Neuronal stem cell (in vitro differentiated cells): Measurements from ENCODE around the gene SLC9A9.
"Not testable (repeated sequence)": the region's sequence is repeated elsewhere in the genome, so short reads cannot be mapped to it uniquely, and the experiment has no call there.

ENCODE experiments used
- DNase-seq: peaks from one replicate; pipeline ENCODE4 v3.0.0-alpha.2; 2013; ENCODE audit warnings: low spot score
- H2AFZ ChIP-seq: one replicate; pipeline ENCODE4 v1.6.1; 2013; ENCODE audit warnings: mild to moderate bottlenecking, low read length, inconsistent platforms
- H2AK5ac ChIP-seq: 2 replicates; pipeline ENCODE4 v1.6.1; 2013; ENCODE audit warnings: low read depth, mild to moderate bottlenecking, inconsistent platforms, low read length, moderate library complexity, mixed read lengths
- H2BK120ac ChIP-seq: 2 replicates; pipeline ENCODE4 v1.6.1; 2013; ENCODE audit warnings: low read depth, mild to moderate bottlenecking, inconsistent platforms, low read length, moderate library complexity, mixed read lengths
- H2BK12ac ChIP-seq: one replicate; pipeline ENCODE4 v1.6.1; 2013; ENCODE audit warnings: low read length, inconsistent platforms
- H2BK15ac ChIP-seq: 2 replicates; pipeline ENCODE4 v1.6.1; 2013; ENCODE audit warnings: mild to moderate bottlenecking, low read length, inconsistent platforms, mixed read lengths
- H2BK5ac ChIP-seq: one replicate; pipeline ENCODE4 v1.6.1; 2013; ENCODE audit warnings: inconsistent platforms, mild to moderate bottlenecking, low read length, moderate library complexity
- H3K14ac ChIP-seq: one replicate; pipeline ENCODE4 v1.6.1; 2013; ENCODE audit warnings: low read length, inconsistent platforms
- H3K18ac ChIP-seq: 2 replicates; pipeline ENCODE4 v1.6.1; 2013; ENCODE audit warnings: low read length, inconsistent platforms
- H3K23ac ChIP-seq: 2 replicates; pipeline ENCODE4 v1.6.1; 2013; ENCODE audit warnings: low read depth, mild to moderate bottlenecking, mixed read lengths, low read length, inconsistent platforms; ENCODE audit not compliant: poor library complexity
- H3K27ac ChIP-seq: replicated peaks from 3 replicates; pipeline ENCODE4 v1.5.1; 2013; ENCODE audit warnings: low read length, inconsistent platforms
- H3K27me3 ChIP-seq, 3 experiments: 2 replicates each; pipeline ENCODE4 v1.6.1; 2013; ENCODE audit warnings: low read length in 3 of 3, mild to moderate bottlenecking in 2 of 3, inconsistent platforms in 1 of 3, low read depth in 1 of 3, mixed read lengths in 1 of 3, moderate library complexity in 1 of 3; ENCODE audit not compliant: control insufficient read depth in 3 of 3, insufficient read depth in 3 of 3
- H3K36me3 ChIP-seq, 2 donors: replicated peaks in 1 of 2; 2 replicates each; pipeline ENCODE4 v1.6.1; 2013; ENCODE audit warnings: low read length in 2 of 2; ENCODE audit not compliant: control insufficient read depth in 2 of 2, insufficient read depth in 2 of 2
- H3K4ac ChIP-seq: 2 replicates; pipeline ENCODE4 v1.6.1; 2013; ENCODE audit warnings: inconsistent platforms, mild to moderate bottlenecking, low read length, moderate library complexity
- H3K4me1 ChIP-seq, 2 donors: 1 replicate in 1 of 2; 2 replicates in 1 of 2; pipeline ENCODE4 v1.6.1; 2013; ENCODE audit warnings: low read length in 2 of 2, low read depth in 1 of 2; ENCODE audit not compliant: control insufficient read depth in 2 of 2, insufficient read depth in 1 of 2
- H3K4me2 ChIP-seq: one replicate; pipeline ENCODE4 v1.6.1; 2013; ENCODE audit warnings: mild to moderate bottlenecking, low read length, inconsistent platforms; ENCODE audit not compliant: insufficient read depth, poor library complexity, severe bottlenecking
- H3K4me3 ChIP-seq, 2 donors: 2 replicates each; pipeline ENCODE4 v1.5.1; 2013; ENCODE audit warnings: low read length in 2 of 2, mild to moderate bottlenecking in 2 of 2, inconsistent platforms in 1 of 2, moderate library complexity in 1 of 2
- H3K79me1 ChIP-seq: one replicate; pipeline ENCODE4 v1.6.1; 2013; ENCODE audit warnings: low read depth, mild to moderate bottlenecking, inconsistent platforms, low read length, moderate library complexity
- H3K9ac ChIP-seq: one replicate; pipeline ENCODE4 v1.6.1; 2013; ENCODE audit warnings: mild to moderate bottlenecking, low read depth, low read length, inconsistent platforms; ENCODE audit not compliant: poor library complexity
- H3K9me3 ChIP-seq, 2 donors: replicated peaks in 1 of 2; 2 replicates each; pipeline versions ENCODE3 to v1.6.1; 2013; ENCODE audit warnings: low read length in 2 of 2, mild to moderate bottlenecking in 2 of 2, inconsistent platforms in 1 of 2, low read depth in 1 of 2, mixed read lengths in 1 of 2, moderate library complexity in 1 of 2; ENCODE audit not compliant: control insufficient read depth in 2 of 2, insufficient read depth in 1 of 2
- H4K8ac ChIP-seq: one replicate; pipeline ENCODE4 v1.6.1; 2013; ENCODE audit warnings: low read depth, mild to moderate bottlenecking, inconsistent platforms, low read length, moderate library complexity
- H4K91ac ChIP-seq: one replicate; pipeline ENCODE4 v1.6.1; 2013; ENCODE audit warnings: low read length, low read depth, mild to moderate bottlenecking, inconsistent platforms; ENCODE audit not compliant: poor library complexity
- WGBS, 2 donors: extraction: QIAGEN DNeasy Blood & Tissue Kit; methylation state at CpG; one replicate each; pipeline ENCODE4 v1.1.7; 2013; ENCODE audit warnings: missing lambda C conversion rate in 2 of 2, mixed read lengths in 1 of 2; ENCODE audit not compliant: insufficient read length in 2 of 2, insufficient replicate concordance in 1 of 2; ENCODE audit errors: extremely low coverage in 2 of 2; 5-methylcytosine and 5-hydroxymethylcytosine counted together

SLC9A9 gene

GRCh38 chr3:143809121-143809621 is 39.1 kb downstream of the SLC9A9 start:
- Histone ChIP-seq H3K4ac (no peak overlapping the region), H3K36me3 (no peaks in the 10 kb centered on the region), H2BK15ac (no peak overlapping the region), H3K9ac (no peak overlapping the region), H4K91ac (no peak overlapping the region), H4K8ac (no peak overlapping the region), H3K14ac (no peak overlapping the region), H2AFZ (peak overlapping the region; percentile 29), H3K79me1 (no peaks in the 10 kb centered on the region), H3K4me1 (no peaks in the 10 kb centered on the region), H3K27me3 (no peaks in the 10 kb centered on the region), H2BK5ac (no peak overlapping the region), H2AK5ac (no peak overlapping the region), H3K27ac (no peak overlapping the region), H3K4me3 (no peak overlapping the region), H2BK12ac (no peak overlapping the region), H3K23ac (no peak overlapping the region), H2BK120ac (no peak overlapping the region), H3K18ac (no peak overlapping the region), H3K4me2 (no peak overlapping the region), H3K9me3 (no peaks in the 10 kb centered on the region)
- DNase-seq: no peak
- no CpG with 5 or more reads among the region's 3 CpGs for WGBS, 2 donors

- no peaks in the 10 kb centered on the region for H3K4me1 ChIP-seq
- H4K91ac ChIP-seq: no peak overlapping the region
- H3K18ac ChIP-seq: no peak overlapping the region
- H3K14ac ChIP-seq: no peak overlapping the region
- DNase-seq: no peak
- no peak overlapping the region for H3K27ac ChIP-seq
- no peak overlapping the region for H2BK12ac ChIP-seq
- no peaks in the 10 kb centered on the region for H3K79me1 ChIP-seq
- no peak overlapping the region for H3K4ac ChIP-seq
- no peak overlapping the region for H3K9ac ChIP-seq
- H3K27me3 ChIP-seq: no peaks in the 10 kb centered on the region
- H3K4me2 ChIP-seq: no peak overlapping the region
- H2BK15ac ChIP-seq: no peak overlapping the region
- H3K4me3 ChIP-seq: no peak overlapping the region
- no CpG with 5 or more reads among the region's 2 CpGs for WGBS, 2 donors
- no peaks in the 10 kb centered on the region for H3K9me3 ChIP-seq
- no peak overlapping the region for H2AFZ ChIP-seq
- H4K8ac ChIP-seq: no peak overlapping the region
- H3K23ac ChIP-seq: no peak overlapping the region
- no peaks in the 10 kb centered on the region for H3K36me3 ChIP-seq
- no peak overlapping the region for H2BK5ac ChIP-seq
- H2AK5ac ChIP-seq: no peak overlapping the region
- H2BK120ac ChIP-seq: no peak overlapping the region
Observed at GRCh38 chr3:143808030-143808429, 40.2 kb downstream of the SLC9A9 start.

- Histone ChIP-seq H2AK5ac (no peak overlapping the region), H2BK5ac (no peak overlapping the region), H3K4me3 (no peak overlapping the region), H3K14ac (no peak overlapping the region), H3K9me3 (no peaks in the 10 kb centered on the region), H3K27ac (no peak overlapping the region), H3K18ac (no peak overlapping the region), H2BK120ac (no peak overlapping the region), H3K4me2 (no peak overlapping the region), H3K9ac (no peak overlapping the region), H3K79me1 (no peaks in the 10 kb centered on the region), H3K23ac (no peak overlapping the region), H2BK15ac (no peak overlapping the region), H2BK12ac (no peak overlapping the region), H4K8ac (no peak overlapping the region), H3K4ac (no peak overlapping the region), H4K91ac (no peak overlapping the region), H3K36me3 (no peaks in the 10 kb centered on the region), H3K4me1 (no peaks in the 10 kb centered on the region), H2AFZ (no peak overlapping the region), H3K27me3 (no peaks in the 10 kb centered on the region)
- no peak for DNase-seq
- WGBS, 2 donors: 92 to 100% methylated on average over 1 of the region's 4 CpGs
Observed at GRCh38 chr3:143806038-143806437, 42.2 kb downstream of the SLC9A9 start.

GRCh38 chr3:143805476-143805875 is 42.8 kb downstream of the SLC9A9 start:
- H2BK15ac ChIP-seq, H3K79me1 ChIP-seq, H2BK120ac ChIP-seq, H3K23ac ChIP-seq, H3K18ac ChIP-seq, H3K4me1 ChIP-seq, H2AFZ ChIP-seq, DNase-seq, H3K27ac ChIP-seq, H3K36me3 ChIP-seq, H3K4me3 ChIP-seq, H3K9ac ChIP-seq, H2AK5ac ChIP-seq, H3K4ac ChIP-seq, H3K27me3 ChIP-seq, H3K14ac ChIP-seq, H2BK12ac ChIP-seq, H3K9me3 ChIP-seq, H4K91ac ChIP-seq, H2BK5ac ChIP-seq, H4K8ac ChIP-seq, H3K4me2 ChIP-seq: not testable (repeated sequence)
- WGBS, 2 donors: no CpG with 5 or more reads among the region's 7 CpGs
